ENCODE results near the gene FANCD2.
A peak's percentile ranks its signal among the peaks of the same experiment; 100 is the strongest.

Gene FANCD2

DNA sequence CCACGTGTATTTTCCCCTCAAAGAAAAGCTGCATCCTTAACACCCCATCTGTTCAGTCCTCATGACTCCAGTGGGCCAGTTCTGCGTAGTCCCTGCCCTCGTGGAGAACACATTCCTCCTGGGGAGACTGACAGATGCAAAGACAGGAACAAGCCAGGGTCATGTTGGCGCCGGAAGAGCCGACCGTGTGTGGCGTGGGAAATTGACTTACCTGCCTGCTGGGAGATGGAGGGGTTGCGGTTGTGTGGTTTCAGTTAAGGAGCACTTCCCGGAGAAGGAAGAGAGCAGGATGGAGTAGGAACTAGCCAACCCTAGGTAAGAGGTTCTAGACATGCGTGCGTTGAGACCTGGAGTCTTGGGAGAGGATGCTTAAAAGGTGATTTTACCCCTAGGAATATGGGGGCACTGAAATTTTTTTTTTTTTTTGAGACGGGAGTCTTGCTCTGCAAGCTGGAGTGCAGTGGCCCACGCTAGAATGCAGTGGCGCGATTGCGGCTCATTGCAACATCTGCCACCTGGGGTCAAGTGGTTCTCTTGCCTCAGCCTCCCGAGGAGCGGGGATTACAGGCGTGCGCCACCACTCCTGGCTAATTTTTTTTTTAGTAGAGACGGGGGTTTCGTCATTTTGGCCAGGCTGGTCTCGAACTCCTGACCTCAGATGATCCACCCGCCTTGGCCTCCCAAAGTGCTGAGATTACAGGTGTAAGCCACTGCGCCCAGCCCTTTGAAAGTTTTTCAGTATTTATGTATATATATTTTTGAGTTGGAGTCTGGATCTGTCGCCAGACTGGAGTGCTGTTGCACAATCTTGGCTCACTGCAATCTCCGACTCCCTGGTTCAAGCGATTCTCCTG lies 116.7 kb downstream of the FANCD2 start:
- Histone ChIP-seq H3K27ac (ENCODE audit: low read length) (peak overlapping the region; percentile 70), H3K4me2 (ENCODE audit: insufficient read depth, low read length) (peak overlapping the region; percentile 87), H3K9ac (ENCODE audit: low read depth, low read length) (peak overlapping the region; percentile 87), H3K4me3 (ENCODE audit: low read depth in 1 of 2, low read length in 2 of 2) (peak overlapping the region; percentile 56 to 87; a peak in 3 of 4 replicates), H3K79me2 (ENCODE audit: insufficient read depth, low read length) (peaks cover 64% of the 10 kb centered on the region), H3K36me3 (ENCODE audit: insufficient read depth, low read length) (peaks cover 43% of the 10 kb centered on the region), H4K20me1 (ENCODE audit: insufficient read depth, low read length) (peaks cover 42% of the 10 kb centered on the region), H3K9me3 (ENCODE audit: insufficient read depth, low read length, severe bottlenecking) (no peaks in the 10 kb centered on the region), H3K4me1 (ENCODE audit: insufficient read depth, low read length) (peaks cover 46% of the 10 kb centered on the region), H3K27me3 (ENCODE audit: insufficient read depth, low read length, poor library complexity) (no peaks in the 10 kb centered on the region), H2AFZ (ENCODE audit: low read depth, low read length) (no peak overlapping the region)
- ATAC-seq (ENCODE audit: insufficient read depth, low read depth) (peak; percentile 46), DNase-seq (peak; percentile 57)
- no peak for TF ChIP-seq EZH2 (IDR thresholded peaks at IDR 0.05; ENCODE audit: borderline replicate concordance, low read depth, low read length, severe bottlenecking)
- TF ChIP-seq, protein P1, sequence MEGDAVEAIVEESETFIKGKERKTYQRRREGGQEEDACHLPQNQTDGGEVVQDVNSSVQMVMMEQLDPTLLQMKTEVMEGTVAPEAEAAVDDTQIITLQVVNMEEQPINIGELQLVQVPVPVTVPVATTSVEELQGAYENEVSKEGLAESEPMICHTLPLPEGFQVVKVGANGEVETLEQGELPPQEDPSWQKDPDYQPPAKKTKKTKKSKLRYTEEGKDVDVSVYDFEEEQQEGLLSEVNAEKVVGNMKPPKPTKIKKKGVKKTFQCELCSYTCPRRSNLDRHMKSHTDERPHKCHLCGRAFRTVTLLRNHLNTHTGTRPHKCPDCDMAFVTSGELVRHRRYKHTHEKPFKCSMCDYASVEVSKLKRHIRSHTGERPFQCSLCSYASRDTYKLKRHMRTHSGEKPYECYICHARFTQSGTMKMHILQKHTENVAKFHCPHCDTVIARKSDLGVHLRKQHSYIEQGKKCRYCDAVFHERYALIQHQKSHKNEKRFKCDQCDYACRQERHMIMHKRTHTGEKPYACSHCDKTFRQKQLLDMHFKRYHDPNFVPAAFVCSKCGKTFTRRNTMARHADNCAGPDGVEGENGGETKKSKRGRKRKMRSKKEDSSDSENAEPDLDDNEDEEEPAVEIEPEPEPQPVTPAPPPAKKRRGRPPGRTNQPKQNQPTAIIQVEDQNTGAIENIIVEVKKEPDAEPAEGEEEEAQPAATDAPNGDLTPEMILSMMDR (IDR thresholded peaks at IDR 0.05; ENCODE audit: borderline replicate concordance, extremely low read depth, low read length, poor library complexity, severe bottlenecking): no peak

DNA sequence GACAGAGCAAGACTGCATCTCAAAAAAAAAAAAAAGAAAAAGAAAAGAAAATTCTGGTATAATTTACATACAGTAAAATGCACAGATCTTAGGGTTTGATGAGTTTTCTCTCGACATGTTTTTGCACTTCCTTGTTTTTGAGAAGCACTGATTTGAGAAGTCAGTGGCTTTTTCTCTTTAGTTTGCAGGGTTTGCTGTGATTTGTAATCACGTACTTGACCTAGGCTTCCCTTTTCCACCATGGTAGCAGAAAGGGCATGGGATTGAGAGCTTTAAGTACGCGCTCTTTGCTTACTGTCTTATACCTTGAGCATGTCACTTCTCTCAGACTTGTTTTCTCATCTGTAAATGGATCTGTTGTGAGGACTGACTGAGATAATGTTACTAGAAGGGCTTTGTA lies 119.4 kb downstream of the FANCD2 start:
- no peaks in the 10 kb centered on the region for H3K27me3 ChIP-seq (ENCODE audit: insufficient read depth, low read length, poor library complexity)
- H3K4me2 ChIP-seq (ENCODE audit: insufficient read depth, low read length): peak overlapping the region; percentile 47; the same call in 1 of the 2 replicates
- ATAC-seq (ENCODE audit: insufficient read depth, low read depth) (no peak), DNase-seq (no peak)
- peaks cover 69% of the 10 kb centered on the region for H3K36me3 ChIP-seq (ENCODE audit: insufficient read depth, low read length)
- no peaks in the 10 kb centered on the region for H3K9me3 ChIP-seq (ENCODE audit: insufficient read depth, low read length, severe bottlenecking)
- H3K4me1 ChIP-seq (ENCODE audit: insufficient read depth, low read length): peaks cover 46% of the 10 kb centered on the region
- no peak overlapping the region; a peak in 1 of 4 replicates for H3K4me3 ChIP-seq (ENCODE audit: low read depth in 1 of 2, low read length in 2 of 2)
- H3K27ac ChIP-seq (ENCODE audit: low read length): no peak overlapping the region
- peaks cover 49% of the 10 kb centered on the region for H4K20me1 ChIP-seq (ENCODE audit: insufficient read depth, low read length)
- H3K79me2 ChIP-seq (ENCODE audit: insufficient read depth, low read length): peaks cover 73% of the 10 kb centered on the region
- no peak overlapping the region for H2AFZ ChIP-seq (ENCODE audit: low read depth, low read length)
- TF ChIP-seq, protein P1 (IDR thresholded peaks at IDR 0.05; ENCODE audit: borderline replicate concordance, extremely low read depth, low read length, poor library complexity, severe bottlenecking): no peak
- TF ChIP-seq EZH2 (IDR thresholded peaks at IDR 0.05; ENCODE audit: borderline replicate concordance, low read depth, low read length, severe bottlenecking): no peak
- H3K9ac ChIP-seq (ENCODE audit: low read depth, low read length): no peak overlapping the region

- H3K4me2 ChIP-seq (ENCODE audit: insufficient read depth, low read length): no peak overlapping the region
- ATAC-seq (ENCODE audit: insufficient read depth, low read depth) (no peak), DNase-seq (no peak)
- no peak overlapping the region for H3K9ac ChIP-seq (ENCODE audit: low read depth, low read length)
- H3K27me3 ChIP-seq (ENCODE audit: insufficient read depth, low read length, poor library complexity): no peaks in the 10 kb centered on the region
- no peaks in the 10 kb centered on the region for H3K9me3 ChIP-seq (ENCODE audit: insufficient read depth, low read length, severe bottlenecking)
- no peak overlapping the region for H3K27ac ChIP-seq (ENCODE audit: low read length)
- peaks cover 82% of the 10 kb centered on the region for H3K36me3 ChIP-seq (ENCODE audit: insufficient read depth, low read length)
- no peak overlapping the region for H3K4me3 ChIP-seq (ENCODE audit: low read depth in 1 of 2, low read length in 2 of 2)
- H3K79me2 ChIP-seq (ENCODE audit: insufficient read depth, low read length): peaks cover 43% of the 10 kb centered on the region
- H3K4me1 ChIP-seq (ENCODE audit: insufficient read depth, low read length): peaks cover 22% of the 10 kb centered on the region
- H2AFZ ChIP-seq (ENCODE audit: low read depth, low read length): no peak overlapping the region
- TF ChIP-seq, protein P1 (IDR thresholded peaks at IDR 0.05; ENCODE audit: borderline replicate concordance, extremely low read depth, low read length, poor library complexity, severe bottlenecking): no peak
- TF ChIP-seq EZH2 (IDR thresholded peaks at IDR 0.05; ENCODE audit: borderline replicate concordance, low read depth, low read length, severe bottlenecking): no peak
- peaks cover 32% of the 10 kb centered on the region for H4K20me1 ChIP-seq (ENCODE audit: insufficient read depth, low read length)
Measured at GRCh38 chr3:10149226-10149625, 123.0 kb downstream of the FANCD2 start.

Data from DND-41 (cell line).